HepG2 (cell line): Measurements from ENCODE around the gene KCTD21. TPM values are rescaled to one million over a fixed set of nuclear protein-coding genes. Genes with fewer than 3 reads are reported as not detected.
A peak's percentile ranks its signal among the peaks of the same experiment; 100 is the strongest.

Experiments used
- NCOR1 ChIP-seq: fragments of 200-600 bp; sonication (generic); IDR thresholded peaks from 2 replicates; pipeline ENCODE4 v1.7.0; 2017; ENCODE audit warnings: antibody characterized with exemption, low read length, borderline replicate concordance
- PAXIP1 ChIP-seq: sonication (generic); formaldehyde crosslinking; conservative IDR thresholded peaks from 2 replicates; pipeline ENCODE4 v1.4.0; 2020; ENCODE audit warnings: mild to moderate bottlenecking, missing genetic modification reagents, moderate library complexity
- PHF5A ChIP-seq: IDR thresholded peaks from one replicate; pipeline ENCODE4 v1.6.1; 2018; ENCODE audit warnings: low read depth, missing genetic modification reagents; ENCODE audit not compliant: unreplicated experiment
- SALL1 ChIP-seq: sonication (generic); formaldehyde crosslinking; IDR thresholded peaks from 2 replicates; pipeline ENCODE4 v1.8.0; 2022; ENCODE audit warnings: mild to moderate bottlenecking, missing genetic modification reagents
- TARDBP ChIP-seq: sonication (generic); formaldehyde crosslinking; IDR thresholded peaks from 2 replicates; pipeline ENCODE4 v1.8.0; 2022; ENCODE audit warnings: mild to moderate bottlenecking, missing genetic modification reagents
- ZNF24 ChIP-seq: fragments of 450-650 bp; IDR thresholded peaks from 2 replicates; pipeline ENCODE4 v1.6.1; 2017; ENCODE audit warnings: antibody characterized with exemption, mild to moderate bottlenecking
- ZNF350 ChIP-seq: sonication (generic); formaldehyde crosslinking; IDR thresholded peaks from 2 replicates; pipeline ENCODE4 v1.4.0; 2020; ENCODE audit warnings: mild to moderate bottlenecking, low read depth, missing genetic modification reagents, borderline replicate concordance
- ZNF614 ChIP-seq: IDR thresholded peaks from 2 replicates; pipeline ENCODE4 v1.6.1; 2018; ENCODE audit warnings: missing biosample characterization, missing genetic modification reagents, inconsistent platforms, borderline replicate concordance
- ZSCAN25 ChIP-seq: sonication (generic); formaldehyde crosslinking; IDR thresholded peaks from 2 replicates; pipeline ENCODE4 v1.8.0; 2022; ENCODE audit warnings: mild to moderate bottlenecking, missing genetic modification reagents
- polyA plus RNA-seq, 8 experiments: library from polyadenylated mRNA; depleted of rRNA in 3 of 8; stranded (reverse) in 7 of 8; unstranded in 1 of 8; fragments of >200 nt; fragmentation: Illumina TruSeq in 4 of 8; extraction: Trizol in 4 of 8; gene quantifications; 2 replicates each; pipeline versions ENCODE4 v1.2.1 to v1.2.3, GENCODE V29; 2011 to 2016; ENCODE audit warnings: low read depth in 4 of 8, missing spikeins in 1 of 8, mixed read lengths in 1 of 8; ENCODE audit not compliant: insufficient read depth in 1 of 8
- total RNA-seq, 5 experiments: library from RNA; depleted of rRNA; stranded (reverse); fragments of >200 nt; fragmentation: Illumina TruSeq; extraction: Trizol; gene quantifications; 2 replicates each; pipeline ENCODE4 v1.2.3, GENCODE V29; 2016; ENCODE audit warnings: low read depth in 1 of 5
- TF ChIP-seq, protein P1 (sequence below): IDR thresholded peaks from 2 replicates; pipeline ENCODE4 v1.6.1; 2016; ENCODE audit warnings: low read depth, missing genetic modification reagents, missing compliant biosample characterization
- TF ChIP-seq, protein P2 (sequence below): sonication (generic); formaldehyde crosslinking; IDR thresholded peaks from 2 replicates; pipeline ENCODE4 v1.5.0; 2020; ENCODE audit warnings: mild to moderate bottlenecking, missing genetic modification reagents, borderline replicate concordance
- TF ChIP-seq, protein P3 (sequence below): sonication (generic); formaldehyde crosslinking; IDR thresholded peaks from 2 replicates; pipeline ENCODE4 v1.9.0; 2021; ENCODE audit warnings: missing genetic modification reagents, mild to moderate bottlenecking, borderline replicate concordance

KCTD21 gene
- total and polyA plus RNA-seq, 2 of the 13 experiments (the other 11 are each of a cell fraction or from before 2014, with no cell fraction given): 3.1 to 13.5 TPM

DNA sequence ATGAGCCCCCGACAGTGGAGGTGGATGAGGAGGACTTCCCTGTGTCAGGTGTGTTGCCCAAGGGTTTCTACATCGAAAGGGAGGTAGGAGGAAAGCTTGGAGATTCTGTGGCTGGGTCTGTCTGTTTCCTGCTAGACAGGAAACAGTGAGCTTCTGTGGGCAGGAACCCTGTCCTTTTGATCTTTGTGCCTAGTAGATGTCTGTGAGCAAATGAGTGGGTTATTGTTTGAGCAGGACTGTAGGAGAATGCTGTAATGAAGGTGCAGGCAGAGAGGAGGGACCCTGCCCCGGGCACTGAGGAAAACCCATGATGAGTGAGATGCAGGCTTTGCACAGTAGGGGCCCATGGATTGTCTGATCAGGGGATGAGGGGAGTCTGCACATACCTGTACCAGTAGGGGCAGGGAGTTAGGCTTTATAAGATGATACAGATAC is 14.3 kb upstream of the KCTD21 start (continued):
- TF ChIP-seq, protein P1, sequence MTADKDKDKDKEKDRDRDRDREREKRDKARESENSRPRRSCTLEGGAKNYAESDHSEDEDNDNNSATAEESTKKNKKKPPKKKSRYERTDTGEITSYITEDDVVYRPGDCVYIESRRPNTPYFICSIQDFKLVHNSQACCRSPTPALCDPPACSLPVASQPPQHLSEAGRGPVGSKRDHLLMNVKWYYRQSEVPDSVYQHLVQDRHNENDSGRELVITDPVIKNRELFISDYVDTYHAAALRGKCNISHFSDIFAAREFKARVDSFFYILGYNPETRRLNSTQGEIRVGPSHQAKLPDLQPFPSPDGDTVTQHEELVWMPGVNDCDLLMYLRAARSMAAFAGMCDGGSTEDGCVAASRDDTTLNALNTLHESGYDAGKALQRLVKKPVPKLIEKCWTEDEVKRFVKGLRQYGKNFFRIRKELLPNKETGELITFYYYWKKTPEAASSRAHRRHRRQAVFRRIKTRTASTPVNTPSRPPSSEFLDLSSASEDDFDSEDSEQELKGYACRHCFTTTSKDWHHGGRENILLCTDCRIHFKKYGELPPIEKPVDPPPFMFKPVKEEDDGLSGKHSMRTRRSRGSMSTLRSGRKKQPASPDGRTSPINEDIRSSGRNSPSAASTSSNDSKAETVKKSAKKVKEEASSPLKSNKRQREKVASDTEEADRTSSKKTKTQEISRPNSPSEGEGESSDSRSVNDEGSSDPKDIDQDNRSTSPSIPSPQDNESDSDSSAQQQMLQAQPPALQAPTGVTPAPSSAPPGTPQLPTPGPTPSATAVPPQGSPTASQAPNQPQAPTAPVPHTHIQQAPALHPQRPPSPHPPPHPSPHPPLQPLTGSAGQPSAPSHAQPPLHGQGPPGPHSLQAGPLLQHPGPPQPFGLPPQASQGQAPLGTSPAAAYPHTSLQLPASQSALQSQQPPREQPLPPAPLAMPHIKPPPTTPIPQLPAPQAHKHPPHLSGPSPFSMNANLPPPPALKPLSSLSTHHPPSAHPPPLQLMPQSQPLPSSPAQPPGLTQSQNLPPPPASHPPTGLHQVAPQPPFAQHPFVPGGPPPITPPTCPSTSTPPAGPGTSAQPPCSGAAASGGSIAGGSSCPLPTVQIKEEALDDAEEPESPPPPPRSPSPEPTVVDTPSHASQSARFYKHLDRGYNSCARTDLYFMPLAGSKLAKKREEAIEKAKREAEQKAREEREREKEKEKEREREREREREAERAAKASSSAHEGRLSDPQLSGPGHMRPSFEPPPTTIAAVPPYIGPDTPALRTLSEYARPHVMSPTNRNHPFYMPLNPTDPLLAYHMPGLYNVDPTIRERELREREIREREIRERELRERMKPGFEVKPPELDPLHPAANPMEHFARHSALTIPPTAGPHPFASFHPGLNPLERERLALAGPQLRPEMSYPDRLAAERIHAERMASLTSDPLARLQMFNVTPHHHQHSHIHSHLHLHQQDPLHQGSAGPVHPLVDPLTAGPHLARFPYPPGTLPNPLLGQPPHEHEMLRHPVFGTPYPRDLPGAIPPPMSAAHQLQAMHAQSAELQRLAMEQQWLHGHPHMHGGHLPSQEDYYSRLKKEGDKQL: 0 out of 2 replicates have a peak, but pooled peaks have one; percentile 27
- TF ChIP-seq, protein P2, sequence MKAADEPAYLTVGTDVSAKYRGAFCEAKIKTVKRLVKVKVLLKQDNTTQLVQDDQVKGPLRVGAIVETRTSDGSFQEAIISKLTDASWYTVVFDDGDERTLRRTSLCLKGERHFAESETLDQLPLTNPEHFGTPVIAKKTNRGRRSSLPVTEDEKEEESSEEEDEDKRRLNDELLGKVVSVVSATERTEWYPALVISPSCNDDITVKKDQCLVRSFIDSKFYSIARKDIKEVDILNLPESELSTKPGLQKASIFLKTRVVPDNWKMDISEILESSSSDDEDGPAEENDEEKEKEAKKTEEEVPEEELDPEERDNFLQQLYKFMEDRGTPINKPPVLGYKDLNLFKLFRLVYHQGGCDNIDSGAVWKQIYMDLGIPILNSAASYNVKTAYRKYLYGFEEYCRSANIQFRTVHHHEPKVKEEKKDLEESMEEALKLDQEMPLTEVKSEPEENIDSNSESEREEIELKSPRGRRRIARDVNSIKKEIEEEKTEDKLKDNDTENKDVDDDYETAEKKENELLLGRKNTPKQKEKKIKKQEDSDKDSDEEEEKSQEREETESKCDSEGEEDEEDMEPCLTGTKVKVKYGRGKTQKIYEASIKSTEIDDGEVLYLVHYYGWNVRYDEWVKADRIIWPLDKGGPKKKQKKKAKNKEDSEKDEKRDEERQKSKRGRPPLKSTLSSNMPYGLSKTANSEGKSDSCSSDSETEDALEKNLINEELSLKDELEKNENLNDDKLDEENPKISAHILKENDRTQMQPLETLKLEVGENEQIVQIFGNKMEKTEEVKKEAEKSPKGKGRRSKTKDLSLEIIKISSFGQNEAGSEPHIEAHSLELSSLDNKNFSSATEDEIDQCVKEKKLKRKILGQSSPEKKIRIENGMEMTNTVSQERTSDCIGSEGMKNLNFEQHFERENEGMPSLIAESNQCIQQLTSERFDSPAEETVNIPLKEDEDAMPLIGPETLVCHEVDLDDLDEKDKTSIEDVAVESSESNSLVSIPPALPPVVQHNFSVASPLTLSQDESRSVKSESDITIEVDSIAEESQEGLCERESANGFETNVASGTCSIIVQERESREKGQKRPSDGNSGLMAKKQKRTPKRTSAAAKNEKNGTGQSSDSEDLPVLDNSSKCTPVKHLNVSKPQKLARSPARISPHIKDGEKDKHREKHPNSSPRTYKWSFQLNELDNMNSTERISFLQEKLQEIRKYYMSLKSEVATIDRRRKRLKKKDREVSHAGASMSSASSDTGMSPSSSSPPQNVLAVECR (CRISPR knock-in tag): peak; percentile 57; the same call in 1 of the 2 replicates
- TF ChIP-seq ZNF24 (no peak), SALL1 (CRISPR knock-in tag) (peak; percentile 70), TARDBP (CRISPR knock-in tag) (0 out of 2 replicates have a peak, but pooled peaks have one; percentile 40), PHF5A (peak; percentile 59), ZNF350 (peak; percentile 51; the same call in 1 of the 2 replicates), ZSCAN25 (CRISPR knock-in tag) (0 out of 2 replicates have a peak, but pooled peaks have one; percentile 48), PAXIP1 (CRISPR knock-in tag) (peak; percentile 88), NCOR1 (peak; percentile 68; the same call in 1 of the 2 replicates), ZNF614 (CRISPR knock-in tag) (peak; percentile 86; the same call in 1 of the 2 replicates)
- TF ChIP-seq, protein P3, sequence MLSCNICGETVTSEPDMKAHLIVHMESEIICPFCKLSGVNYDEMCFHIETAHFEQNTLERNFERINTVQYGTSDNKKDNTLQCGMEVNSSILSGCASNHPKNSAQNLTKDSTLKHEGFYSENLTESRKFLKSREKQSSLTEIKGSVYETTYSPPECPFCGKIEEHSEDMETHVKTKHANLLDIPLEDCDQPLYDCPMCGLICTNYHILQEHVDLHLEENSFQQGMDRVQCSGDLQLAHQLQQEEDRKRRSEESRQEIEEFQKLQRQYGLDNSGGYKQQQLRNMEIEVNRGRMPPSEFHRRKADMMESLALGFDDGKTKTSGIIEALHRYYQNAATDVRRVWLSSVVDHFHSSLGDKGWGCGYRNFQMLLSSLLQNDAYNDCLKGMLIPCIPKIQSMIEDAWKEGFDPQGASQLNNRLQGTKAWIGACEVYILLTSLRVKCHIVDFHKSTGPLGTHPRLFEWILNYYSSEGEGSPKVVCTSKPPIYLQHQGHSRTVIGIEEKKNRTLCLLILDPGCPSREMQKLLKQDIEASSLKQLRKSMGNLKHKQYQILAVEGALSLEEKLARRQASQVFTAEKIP (CRISPR knock-in tag): no peak
